GM18861 (cell line): ENCODE data around the gene ARHGDIB.

Experiments
- ATAC-seq: cut with Tn5 transposase; IDR thresholded peaks from one replicate; pipeline ENCODE4 v1.9.1; 2021; ENCODE audit not compliant: unreplicated experiment

Gene ARHGDIB

GRCh38 chr12:14984036-14984435 lies 22.6 kb upstream of the ARHGDIB start:
- no peak for ATAC-seq

- no peak for ATAC-seq
Measured at GRCh38 chr12:14982991-14983390, 21.6 kb upstream of the ARHGDIB start.

GRCh38 chr12:14982562-14982961 lies 21.2 kb upstream of the ARHGDIB start:
- ATAC-seq: no peak

GRCh38 chr12:14981049-14981448 lies 19.6 kb upstream of the ARHGDIB start:
- ATAC-seq: no peak

GRCh38 chr12:14979468-14979867 lies 18.1 kb upstream of the ARHGDIB start:
- ATAC-seq: no peak

GRCh38 chr12:14976658-14977057 lies 15.3 kb upstream of the ARHGDIB start:
- ATAC-seq: no peak

- ATAC-seq: no peak
Measured at GRCh38 chr12:14975457-14975856, 14.1 kb upstream of the ARHGDIB start.

GRCh38 chr12:14974633-14975032 lies 13.2 kb upstream of the ARHGDIB start:
- ATAC-seq: no peak

GRCh38 chr12:14972816-14973215 lies 11.4 kb upstream of the ARHGDIB start, which contains the start of gene PDE6H:
Gene PDE6H, plus strand, starts transcription at chr12:14973042. Its CDS starts 4,971 bp downstream, at chr12:14978013.
- ATAC-seq: no peak

- no peak for ATAC-seq
Measured at GRCh38 chr12:14970473-14970872, 9.1 kb upstream of the ARHGDIB start.

GRCh38 chr12:14968478-14968877 lies 7.1 kb upstream of the ARHGDIB start:
- ATAC-seq: no peak

- ATAC-seq: no peak
Measured at GRCh38 chr12:14965221-14965620, 3.8 kb upstream of the ARHGDIB start.

- no peak for ATAC-seq
Measured at GRCh38 chr12:14964406-14964805, 3.0 kb upstream of the ARHGDIB start.

- ATAC-seq: no peak
Measured at GRCh38 chr12:14963520-14963919, 2.1 kb upstream of the ARHGDIB start.

- no peak for ATAC-seq
Measured at GRCh38 chr12:14962797-14963196, 1.4 kb upstream of the ARHGDIB start.

- no peak for ATAC-seq
Measured at GRCh38 chr12:14962153-14962539, 745 bp upstream of the ARHGDIB start.

GRCh38 chr12:14960548-14961465 lies 594 bp downstream of the ARHGDIB start:
- peak; percentile 28 for ATAC-seq

GRCh38 chr12:14959916-14960496 lies 1.4 kb downstream of the ARHGDIB start:
- no peak for ATAC-seq

GRCh38 chr12:14959463-14959862 lies 1.9 kb downstream of the ARHGDIB start:
- no peak for ATAC-seq

- ATAC-seq: no peak
Measured at GRCh38 chr12:14959126-14959440, 2.3 kb downstream of the ARHGDIB start.

- no peak for ATAC-seq
Measured at GRCh38 chr12:14958361-14959125, 2.9 kb downstream of the ARHGDIB start.
